ENCODE measurements around the gene ATP5ME.

GRCh38 chr4:623914-624566, 50.0 kb downstream of the ATP5ME start:
- no peak for TF ChIP-seq NFIC (IDR thresholded peaks at IDR 0.05)
- no peak for TF ChIP-seq FOXM1 (IDR thresholded peaks at IDR 0.05; ENCODE audit: borderline replicate concordance, low read depth)
- no peak for TF ChIP-seq TEAD4 (IDR thresholded peaks at IDR 0.05)
- TF ChIP-seq YY1 (IDR thresholded peaks at IDR 0.05; ENCODE audit: low read depth) = no peak
- TF ChIP-seq CREB1 (IDR thresholded peaks at IDR 0.05; ENCODE audit: low read depth) = no peak
- no peak for TF ChIP-seq USF1 (IDR thresholded peaks at IDR 0.05)
- no peak for TF ChIP-seq CEBPB (IDR thresholded peaks at IDR 0.05)
- no peak for TF ChIP-seq RAD21 (IDR thresholded peaks at IDR 0.05; ENCODE audit: low read depth)
- no peak for TF ChIP-seq EGR1 (IDR thresholded peaks at IDR 0.05)
- TF ChIP-seq ZBTB7A (IDR thresholded peaks at IDR 0.05; ENCODE audit: low read depth) = no peak
- no peak for TF ChIP-seq REST (IDR thresholded peaks at IDR 0.05; ENCODE audit: low read depth)
- no peak for TF ChIP-seq TCF12 (IDR thresholded peaks at IDR 0.05; ENCODE audit: low read depth)
- TF ChIP-seq MAX (IDR thresholded peaks at IDR 0.05) = no peak
- no peak for TF ChIP-seq EP300 (IDR thresholded peaks at IDR 0.05; ENCODE audit: borderline replicate concordance)

All from Ishikawa (cell line).